ENCODE results near the gene SLC35E4. TPM values are rescaled to one million over a fixed set of nuclear protein-coding genes. Genes with fewer than 3 reads are reported as not detected.
"Not testable (repeated sequence)": the region's sequence is repeated elsewhere in the genome, so short reads cannot be mapped to it uniquely, and the experiment has no call there.

SLC35E4 gene
- total RNA-seq, 4 donors from 2014 or later = 0.29 to 11.7 (median 3.0) TPM

DNA sequence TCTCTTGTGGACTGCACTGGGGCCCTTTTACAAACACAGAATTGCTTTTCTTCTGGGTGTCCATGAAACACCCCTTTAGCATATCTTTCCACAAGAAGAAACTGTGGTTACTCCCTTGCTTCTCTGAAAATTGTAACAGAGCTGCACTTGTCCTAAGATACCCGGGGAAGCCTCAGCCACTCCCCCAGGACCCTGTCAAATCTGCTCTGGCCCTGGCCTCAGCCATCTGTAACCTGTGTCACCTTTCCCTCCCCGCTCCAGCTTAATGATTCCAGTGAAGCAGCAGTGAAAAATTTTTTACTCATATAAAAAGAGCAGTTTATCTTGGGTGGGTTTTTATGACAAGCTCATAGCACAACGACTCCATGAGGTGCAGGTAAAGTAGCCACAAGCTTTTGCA lies 35.5 kb downstream of the SLC35E4 start:
- H3K36me3 ChIP-seq = no peaks in the 10 kb centered on the region
- no peaks in the 10 kb centered on the region for H3K9me3 ChIP-seq
- H3K4me1 ChIP-seq = peaks cover 0 to 5% of the 10 kb centered on the region in 2 donors
- intact Hi-C loops (cut with DNase I; ENCODE audit: low total_unique reads) = no loop called here
- no peak for DNase-seq
- H3K27me3 ChIP-seq = no peaks in the 10 kb centered on the region
- TF ChIP-seq POLR2A (IDR thresholded peaks at IDR 0.05) = no peak
- TF ChIP-seq, protein P1, sequence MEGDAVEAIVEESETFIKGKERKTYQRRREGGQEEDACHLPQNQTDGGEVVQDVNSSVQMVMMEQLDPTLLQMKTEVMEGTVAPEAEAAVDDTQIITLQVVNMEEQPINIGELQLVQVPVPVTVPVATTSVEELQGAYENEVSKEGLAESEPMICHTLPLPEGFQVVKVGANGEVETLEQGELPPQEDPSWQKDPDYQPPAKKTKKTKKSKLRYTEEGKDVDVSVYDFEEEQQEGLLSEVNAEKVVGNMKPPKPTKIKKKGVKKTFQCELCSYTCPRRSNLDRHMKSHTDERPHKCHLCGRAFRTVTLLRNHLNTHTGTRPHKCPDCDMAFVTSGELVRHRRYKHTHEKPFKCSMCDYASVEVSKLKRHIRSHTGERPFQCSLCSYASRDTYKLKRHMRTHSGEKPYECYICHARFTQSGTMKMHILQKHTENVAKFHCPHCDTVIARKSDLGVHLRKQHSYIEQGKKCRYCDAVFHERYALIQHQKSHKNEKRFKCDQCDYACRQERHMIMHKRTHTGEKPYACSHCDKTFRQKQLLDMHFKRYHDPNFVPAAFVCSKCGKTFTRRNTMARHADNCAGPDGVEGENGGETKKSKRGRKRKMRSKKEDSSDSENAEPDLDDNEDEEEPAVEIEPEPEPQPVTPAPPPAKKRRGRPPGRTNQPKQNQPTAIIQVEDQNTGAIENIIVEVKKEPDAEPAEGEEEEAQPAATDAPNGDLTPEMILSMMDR (IDR thresholded peaks at IDR 0.05) = no peak
- H3K4me3 ChIP-seq = no peak overlapping the region
- H3K27ac ChIP-seq = no peak overlapping the region

DNA sequence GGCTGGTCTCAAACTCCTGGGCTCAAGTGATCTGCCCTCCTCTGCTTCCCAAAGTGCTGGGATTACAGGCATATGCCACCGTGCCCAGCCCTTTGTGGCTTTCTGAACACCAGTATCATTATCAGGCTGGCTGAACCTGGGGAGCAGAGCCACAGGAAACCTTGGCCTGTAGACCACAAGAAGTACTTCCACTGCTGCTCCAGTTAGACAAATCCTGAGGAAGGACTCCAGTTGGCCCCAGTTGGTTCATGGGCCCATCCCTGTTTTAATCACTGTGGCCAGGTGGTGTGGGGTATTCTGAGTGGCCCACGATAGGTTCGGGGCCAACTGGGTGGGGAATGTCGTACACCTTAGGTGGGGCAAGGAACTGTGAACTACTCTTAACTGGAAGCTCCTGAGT lies 37.6 kb downstream of the SLC35E4 start:
- no peak for DNase-seq
- Histone ChIP-seq H3K27me3 (no peaks in the 10 kb centered on the region), H3K4me3 (no peak overlapping the region), H3K36me3 (no peaks in the 10 kb centered on the region), H3K9me3 (no peaks in the 10 kb centered on the region), H3K27ac (no peak overlapping the region), H3K4me1 (peaks cover 0 to 4% of the 10 kb centered on the region in 2 donors)
- intact Hi-C loops (cut with DNase I; ENCODE audit: low total_unique reads) = no loop called here
- TF ChIP-seq, protein P1 (IDR thresholded peaks at IDR 0.05) = no peak
- TF ChIP-seq POLR2A (IDR thresholded peaks at IDR 0.05) = no peak

DNA sequence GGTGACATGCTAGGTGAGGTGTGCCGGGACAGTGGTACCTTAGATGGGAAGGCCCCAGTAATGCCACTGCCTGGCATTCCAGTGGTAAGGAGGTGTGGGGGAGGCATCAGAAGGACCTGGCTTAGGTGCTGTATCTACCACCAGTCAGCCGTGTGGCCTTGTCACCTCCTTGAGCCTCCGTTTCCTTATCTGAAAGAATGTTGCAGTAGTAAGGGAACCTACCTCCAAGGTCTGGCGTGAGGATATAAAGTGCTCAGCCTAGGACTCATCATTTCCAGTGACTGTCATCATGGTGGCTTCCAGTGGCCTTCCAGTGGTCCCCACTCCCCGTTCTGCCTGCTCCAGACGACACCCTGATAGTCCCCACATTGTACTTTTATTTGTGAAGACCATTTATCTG lies 38.9 kb downstream of the SLC35E4 start:
- TF ChIP-seq, protein P1 (IDR thresholded peaks at IDR 0.05) = no peak
- TF ChIP-seq POLR2A (IDR thresholded peaks at IDR 0.05) = no peak
- H3K27ac ChIP-seq = no peak overlapping the region
- no peaks in the 10 kb centered on the region for H3K9me3 ChIP-seq
- H3K4me3 ChIP-seq = no peak overlapping the region
- no peaks in the 10 kb centered on the region for H3K4me1 ChIP-seq
- intact Hi-C loops (cut with DNase I; ENCODE audit: low total_unique reads) = no loop called here
- no peak for DNase-seq
- H3K36me3 ChIP-seq = no peaks in the 10 kb centered on the region
- no peaks in the 10 kb centered on the region for H3K27me3 ChIP-seq

DNA sequence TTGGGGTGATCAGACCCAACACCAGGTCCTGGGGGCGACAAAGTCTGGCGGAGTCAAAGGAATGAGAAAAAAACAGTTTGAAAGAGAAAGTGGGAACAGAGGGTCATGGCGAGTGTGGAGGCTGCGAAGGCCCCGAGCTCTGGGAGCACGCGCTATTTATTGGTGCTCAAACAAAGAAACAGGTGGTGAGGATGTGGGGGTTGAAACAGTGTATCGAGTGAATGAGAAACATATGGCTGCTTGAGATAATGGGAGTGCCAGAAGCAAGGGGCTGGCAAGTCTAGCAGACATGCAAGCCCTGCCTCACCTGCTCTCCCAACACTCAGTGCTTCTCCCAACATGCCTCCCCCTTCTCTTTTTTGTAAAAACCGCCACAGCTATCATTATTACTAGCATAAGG lies 39.9 kb downstream of the SLC35E4 start:
- no peaks in the 10 kb centered on the region for H3K27me3 ChIP-seq
- H3K9me3 ChIP-seq = no peaks in the 10 kb centered on the region
- DNase-seq = no peak
- H3K36me3 ChIP-seq = no peaks in the 10 kb centered on the region
- H3K27ac ChIP-seq = no peak overlapping the region
- TF ChIP-seq, protein P1 (IDR thresholded peaks at IDR 0.05) = no peak
- TF ChIP-seq POLR2A (IDR thresholded peaks at IDR 0.05) = no peak
- intact Hi-C loops (cut with DNase I; ENCODE audit: low total_unique reads) = no loop called here
- H3K4me3 ChIP-seq = no peak overlapping the region
- no peaks in the 10 kb centered on the region for H3K4me1 ChIP-seq

DNA sequence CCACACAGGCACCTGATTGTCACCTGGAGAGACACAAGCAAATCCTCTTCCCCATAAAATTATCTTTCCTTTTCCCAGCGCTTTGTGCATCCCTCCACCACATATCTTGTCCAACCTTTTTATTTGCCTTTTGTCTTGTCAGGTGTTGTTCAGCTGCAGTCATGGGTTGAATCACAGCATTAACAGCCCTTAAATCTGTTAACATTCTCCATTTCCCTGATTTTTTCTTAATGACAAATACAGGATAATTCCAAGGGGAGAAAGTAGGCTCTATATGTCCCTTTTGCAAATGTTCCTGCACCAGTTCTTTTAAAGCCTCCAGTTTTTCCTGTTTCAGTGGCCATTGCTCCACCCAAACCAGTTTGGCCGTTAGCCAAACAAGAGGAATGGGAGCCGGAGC lies 41.0 kb downstream of the SLC35E4 start:
- H3K27ac ChIP-seq; H3K36me3 ChIP-seq; H3K9me3 ChIP-seq; intact Hi-C loops (cut with DNase I; ENCODE audit: low total_unique reads); DNase-seq; H3K4me1 ChIP-seq; H3K27me3 ChIP-seq; H3K4me3 ChIP-seq: not testable (repeated sequence)

DNA sequence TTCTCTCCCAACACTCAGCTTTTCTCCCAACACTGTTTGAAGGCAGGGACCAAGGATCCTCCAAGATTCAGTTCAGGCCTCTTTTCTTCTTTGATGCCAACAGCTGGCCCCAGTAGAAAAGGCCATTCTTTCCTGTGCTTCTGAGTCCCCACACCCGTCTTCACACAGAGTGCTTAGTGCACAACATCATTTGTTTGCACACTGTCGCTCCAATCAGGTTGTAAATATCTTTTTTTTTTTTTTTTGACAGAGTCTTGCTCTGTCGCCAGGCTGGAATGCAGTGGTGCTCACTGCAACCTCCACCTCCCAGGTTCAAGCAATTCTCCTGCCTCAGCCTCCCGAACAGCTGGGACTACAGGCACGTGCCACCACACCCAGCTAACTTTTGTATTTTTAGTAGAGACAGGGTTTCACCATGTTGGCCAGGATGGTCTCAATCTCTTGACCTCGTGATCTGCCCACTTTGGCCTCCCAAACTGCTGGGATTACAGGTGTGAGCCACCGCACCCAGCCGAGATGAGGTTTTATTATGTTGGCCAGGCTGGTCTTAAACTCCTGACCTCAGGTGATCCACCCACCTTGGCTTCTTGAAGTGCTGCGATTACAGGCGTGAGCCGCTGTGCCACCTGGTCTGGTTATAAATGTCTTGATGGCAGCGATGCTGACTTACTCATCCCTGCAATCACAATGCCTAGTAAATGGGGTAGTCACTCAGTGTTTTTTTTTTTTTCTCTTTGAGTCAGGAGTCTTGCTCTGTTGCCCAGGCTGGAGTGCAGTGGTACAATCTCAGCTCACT lies 44.5 kb downstream of the SLC35E4 start:
- H3K27ac ChIP-seq; H3K4me3 ChIP-seq; H3K27me3 ChIP-seq; H3K4me1 ChIP-seq; H3K36me3 ChIP-seq; DNase-seq; H3K9me3 ChIP-seq; intact Hi-C loops (cut with DNase I; ENCODE audit: low total_unique reads): not testable (repeated sequence)

Measured in uterus (tissue), 4 donors.